HepG2 (cell line): ENCODE measurements around the gene HOXA10. TPM values are rescaled to one million over a fixed set of nuclear protein-coding genes. Genes with fewer than 3 reads are reported as not detected.

ENCODE experiments used
- ATAC-seq: fragments of 200-7000 bp; cut with Tn5 transposase; 3 replicates; pipeline ENCODE4 v1.9.1; 2020; ENCODE audit warnings: mild to moderate bottlenecking, moderate library complexity
- BruUV-seq: library from RNA; stranded (reverse); fragments of 400-500 nt; replicated peaks from 2 replicates; lab custom pipeline; 2021; lab: Mats Ljungman, UMichigan
- CTCF ChIA-PET: fragments of 300-600 bp; formaldehyde crosslinking; extraction: SDS; loops from one replicate; lab custom pipeline; 2021; ENCODE audit warnings: low total read pairs, inconsistent platforms, low intra/inter-chr PET ratio; lab: Yijun Ruan, JAX
- POLR2A ChIA-PET: fragments of 350-600 bp; sonication (Branson Sonifier 250); formaldehyde crosslinking; loops from one replicate; lab custom pipeline; 2020; ENCODE audit warnings: antibody characterized with exemption, inconsistent platforms; lab: Yijun Ruan, JAX
- DNase-seq: peaks from one replicate; pipeline ENCODE4 v3.0.0-alpha.2; 2015; ENCODE audit warnings: low spot score
- FAIRE-seq: peaks from 3 replicates; lab custom pipeline; 2011; peaks lifted over from hg19 to GRCh38; lab: Jason Lieb, UNC
- H2AFZ ChIP-seq: one replicate; pipeline ENCODE4 v1.6.1; 2011; ENCODE audit warnings: low read length, inconsistent platforms
- H3K27ac ChIP-seq: fragments of 300-600 bp; 3 replicates; pipeline ENCODE4 v1.8.0; 2011; ENCODE audit warnings: mixed run types, mild to moderate bottlenecking, mixed read lengths, low read length, inconsistent platforms; ENCODE audit not compliant: insufficient read depth; ENCODE audit errors: extremely low read length
- H3K27me3 ChIP-seq, 2 experiments: fragments of 200-600 bp in 1 of 2; 2 replicates in 1 of 2; 3 replicates in 1 of 2; pipeline versions ENCODE4 v1.6.0 to v1.8.0; 2011; ENCODE audit warnings: low read length in 2 of 2, mild to moderate bottlenecking in 2 of 2, moderate library complexity in 2 of 2, inconsistent platforms in 1 of 2; ENCODE audit not compliant: insufficient read depth in 2 of 2, control insufficient read depth in 1 of 2
- H3K36me3 ChIP-seq, 2 experiments: fragments of 200-600 bp in 1 of 2; replicated peaks in 1 of 2; 2 replicates in 1 of 2; 3 replicates in 1 of 2; pipeline versions ENCODE4 v1.5.1 to v1.8.0; 2011; ENCODE audit warnings: low read length in 2 of 2, inconsistent platforms in 1 of 2; ENCODE audit not compliant: insufficient read depth in 2 of 2, control insufficient read depth in 1 of 2
- H3K4me1 ChIP-seq: 2 replicates; pipeline ENCODE4 v1.5.1; 2012; ENCODE audit warnings: low read length, inconsistent platforms; ENCODE audit not compliant: insufficient read depth
- H3K4me2 ChIP-seq: 2 replicates; pipeline ENCODE4 v1.6.0; 2011; ENCODE audit warnings: low read depth, low read length, inconsistent platforms
- H3K4me3 ChIP-seq, 3 experiments: fragments of 200-600 bp in 1 of 3; sonication (generic), shearing (Covaris generic) in 1 of 3; replicated peaks in 1 of 3; 2 replicates each; pipeline ENCODE4 v1.5.1; 2011 to 2016; ENCODE audit warnings: low read length in 3 of 3, inconsistent platforms in 2 of 3, low read depth in 2 of 3, mild to moderate bottlenecking in 2 of 3, control low read depth in 1 of 3, mixed read lengths in 1 of 3; ENCODE audit not compliant: insufficient read depth in 1 of 3
- H3K79me2 ChIP-seq: one replicate; pipeline ENCODE4 v1.6.1; 2011; ENCODE audit warnings: low read length, inconsistent platforms; ENCODE audit not compliant: insufficient read depth
- H3K9ac ChIP-seq: 2 replicates; pipeline ENCODE4 v1.6.0; 2011; ENCODE audit warnings: mild to moderate bottlenecking, low read depth, low read length, inconsistent platforms; ENCODE audit not compliant: insufficient read depth
- H3K9me3 ChIP-seq: 2 replicates; pipeline ENCODE4 v1.5.1; 2012; ENCODE audit warnings: mild to moderate bottlenecking, low read length
- H4K20me1 ChIP-seq: 2 replicates; pipeline ENCODE4 v1.6.0; 2011; ENCODE audit warnings: inconsistent platforms, mild to moderate bottlenecking, low read length, moderate library complexity; ENCODE audit not compliant: insufficient read depth
- FOXK2 ChIP-seq: fragments of 450-650 bp; IDR thresholded peaks from 2 replicates; pipeline ENCODE4 v1.6.1; 2016
- HDAC1 ChIP-seq: sonication (generic); formaldehyde crosslinking; IDR thresholded peaks from 2 replicates; pipeline ENCODE4 v1.5.1; 2020; ENCODE audit warnings: mild to moderate bottlenecking, missing genetic modification reagents
- HNF1B ChIP-seq: sonication (generic); formaldehyde crosslinking; IDR thresholded peaks from 2 replicates; pipeline ENCODE4 v1.5.1; 2020; ENCODE audit warnings: mild to moderate bottlenecking, moderate library complexity, missing genetic modification reagents
- HNRNPLL ChIP-seq: fragments of 200-400 bp; formaldehyde crosslinking; IDR thresholded peaks from 2 replicates; pipeline ENCODE4 v1.6.1; 2017; ENCODE audit warnings: mild to moderate bottlenecking, low read depth, low read length; ENCODE audit not compliant: poor library complexity, severe bottlenecking
- KDM3A ChIP-seq: IDR thresholded peaks from 2 replicates; pipeline ENCODE4 v1.6.1; 2018; ENCODE audit warnings: low read depth, missing compliant biosample characterization
- KDM6A ChIP-seq: IDR thresholded peaks from 2 replicates; pipeline ENCODE4 v1.6.1; 2016; ENCODE audit warnings: low read depth
- NFE2 ChIP-seq: sonication (generic); formaldehyde crosslinking; IDR thresholded peaks from 2 replicates; pipeline ENCODE4 v1.4.0; 2020; ENCODE audit warnings: missing genetic modification reagents
- SMAD3 ChIP-seq: sonication (generic); formaldehyde crosslinking; IDR thresholded peaks from 2 replicates; pipeline ENCODE4 v1.4.0; 2020; ENCODE audit warnings: missing genetic modification reagents
- SNAPC5 ChIP-seq: sonication (generic); formaldehyde crosslinking; IDR thresholded peaks from 2 replicates; pipeline ENCODE4 v1.8.1; 2023; ENCODE audit warnings: mild to moderate bottlenecking, missing genetic modification reagents, borderline replicate concordance
- ZBTB4 ChIP-seq: sonication (generic); formaldehyde crosslinking; IDR thresholded peaks from 2 replicates; pipeline ENCODE4 v1.4.0; 2020; ENCODE audit warnings: missing genetic modification reagents, mild to moderate bottlenecking, borderline replicate concordance
- ZNF792 ChIP-seq: IDR thresholded peaks from 2 replicates; pipeline ENCODE4 v1.6.1; 2016
- ZSCAN21 ChIP-seq: sonication (generic); formaldehyde crosslinking; IDR thresholded peaks from 2 replicates; pipeline ENCODE4 v1.8.0; 2022; ENCODE audit warnings: mild to moderate bottlenecking, missing genetic modification reagents, moderate library complexity, borderline replicate concordance
- ZSCAN9 ChIP-seq: IDR thresholded peaks from 2 replicates; pipeline ENCODE4 v1.6.1; 2016; ENCODE audit warnings: borderline replicate concordance
- WGBS: methylation state at CpG from one replicate; pipeline ENCODE4 v1.1.6; 2017; ENCODE audit warnings: low lambda C conversion rate; 5-methylcytosine and 5-hydroxymethylcytosine counted together
- in situ Hi-C: cut with HindIII; loops from 2 replicates; pipeline ENCODE4 v1.10.0; 2017; ENCODE audit warnings: low pct_unique_long_range_greater_than_20kb; ENCODE audit not compliant: extremely low pct_ligation_motif_present
- intact Hi-C: fragments of 100-400 bp; cut with micrococcal nuclease; formaldehyde crosslinking; loops from one replicate; pipeline ENCODE4 v1.10.0; 2022; ENCODE audit not compliant: unreplicated experiment
- polyA plus RNA-seq, 8 experiments: library from polyadenylated mRNA; depleted of rRNA in 3 of 8; stranded (reverse) in 7 of 8; unstranded in 1 of 8; fragments of >200 nt; fragmentation: Illumina TruSeq in 4 of 8; extraction: Trizol in 4 of 8; gene quantifications; 2 replicates each; pipeline versions ENCODE4 v1.2.1 to v1.2.3, GENCODE V29; 2011 to 2016; ENCODE audit warnings: low read depth in 4 of 8, missing spikeins in 1 of 8, mixed read lengths in 1 of 8; ENCODE audit not compliant: insufficient read depth in 1 of 8
- total RNA-seq, 5 experiments: library from RNA; depleted of rRNA; stranded (reverse); fragments of >200 nt; fragmentation: Illumina TruSeq; extraction: Trizol; gene quantifications; 2 replicates each; pipeline ENCODE4 v1.2.3, GENCODE V29; 2016; ENCODE audit warnings: low read depth in 1 of 5
- TF ChIP-seq, protein P1 (sequence below): sonication (generic); formaldehyde crosslinking; IDR thresholded peaks from 2 replicates; pipeline ENCODE4 v1.5.1; 2020; ENCODE audit warnings: mild to moderate bottlenecking, missing genetic modification reagents, moderate library complexity

HOXA10 gene
- total and polyA plus RNA-seq, 2 of the 13 experiments (the other 11 are each of a cell fraction or from before 2014, with no cell fraction given): not detected

DNA sequence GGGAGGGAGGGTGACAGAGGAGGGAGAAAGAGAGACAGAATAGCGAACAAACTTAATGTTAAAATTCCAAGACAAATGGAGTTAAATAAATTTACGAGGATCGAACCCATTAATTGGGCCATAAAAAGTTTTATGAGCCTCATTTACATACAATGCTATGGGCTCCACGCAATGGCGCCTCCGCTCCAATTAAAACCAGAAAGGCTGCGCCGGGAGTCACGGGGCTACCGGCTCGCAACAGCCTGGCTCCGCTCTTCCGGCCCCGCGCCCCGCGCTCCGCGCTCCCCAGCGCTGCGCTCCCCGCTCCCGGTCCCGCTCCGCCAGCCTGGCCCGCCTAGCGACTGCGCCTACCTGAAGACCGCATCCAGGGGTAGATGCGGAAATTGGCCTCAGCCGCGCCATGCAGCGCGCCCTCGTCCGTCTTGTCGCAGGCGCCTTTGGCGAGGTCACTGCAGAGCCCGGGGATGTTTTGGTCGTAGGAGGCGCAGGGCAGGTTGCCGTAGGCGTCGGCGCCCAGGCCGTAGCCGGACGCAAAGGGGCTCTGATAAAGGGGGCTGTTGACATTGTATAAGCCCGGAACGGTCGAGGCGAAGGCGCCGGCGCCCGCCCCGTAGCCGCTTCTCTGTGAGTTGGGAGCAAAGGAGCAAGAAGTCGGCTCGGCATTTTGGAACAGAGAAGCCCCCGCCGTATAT, 18.2 kb downstream of the HOXA10 start:
- FAIRE-seq: no peak
- intact Hi-C loops (no loop called here), in situ Hi-C loops (loop anchor here (5.0 to 25.0 kb wide), 2 partner anchors 789 to 1069 kb away; no protein-coding TSS in a partner anchor)
- Histone ChIP-seq H3K9me3 (no peaks in the 10 kb centered on the region), H3K4me1 (peaks cover 33% of the 10 kb centered on the region), H3K27me3 (peaks cover 6 to 61% of the 10 kb centered on the region in 2 experiments), H2AFZ (no peak overlapping the region), H3K4me3 (peak overlapping the region; percentile 40 to 48 (median 42); a peak in 5 of 6 replicates), H3K36me3 (no peaks in the 10 kb centered on the region), H3K9ac (no peak overlapping the region), H3K27ac (no peak overlapping the region), H4K20me1 (no peaks in the 10 kb centered on the region), H3K79me2 (no peaks in the 10 kb centered on the region), H3K4me2 (peak overlapping the region; percentile 60)
- ATAC-seq: no peak
- DNase-seq: no peak
- no TSS peak for BruUV-seq
- CTCF ChIA-PET: no interaction called here
- POLR2A ChIA-PET: no interaction called here
- 74% methylated on average over 55 of the region's 63 CpGs for WGBS
- TF ChIP-seq NFE2 (CRISPR knock-in tag) (no peak), ZBTB4 (CRISPR knock-in tag) (no peak), ZSCAN21 (CRISPR knock-in tag) (no peak), HDAC1 (CRISPR knock-in tag) (no peak), SMAD3 (CRISPR knock-in tag) (no peak), ZSCAN9 (CRISPR knock-in tag) (no peak), FOXK2 (no peak), KDM6A (CRISPR knock-in tag) (no peak), ZNF792 (CRISPR knock-in tag) (no peak), KDM3A (no peak), SNAPC5 (no peak), HNRNPLL (peak; percentile 13), HNF1B (CRISPR knock-in tag) (no peak)
- TF ChIP-seq, protein P1, sequence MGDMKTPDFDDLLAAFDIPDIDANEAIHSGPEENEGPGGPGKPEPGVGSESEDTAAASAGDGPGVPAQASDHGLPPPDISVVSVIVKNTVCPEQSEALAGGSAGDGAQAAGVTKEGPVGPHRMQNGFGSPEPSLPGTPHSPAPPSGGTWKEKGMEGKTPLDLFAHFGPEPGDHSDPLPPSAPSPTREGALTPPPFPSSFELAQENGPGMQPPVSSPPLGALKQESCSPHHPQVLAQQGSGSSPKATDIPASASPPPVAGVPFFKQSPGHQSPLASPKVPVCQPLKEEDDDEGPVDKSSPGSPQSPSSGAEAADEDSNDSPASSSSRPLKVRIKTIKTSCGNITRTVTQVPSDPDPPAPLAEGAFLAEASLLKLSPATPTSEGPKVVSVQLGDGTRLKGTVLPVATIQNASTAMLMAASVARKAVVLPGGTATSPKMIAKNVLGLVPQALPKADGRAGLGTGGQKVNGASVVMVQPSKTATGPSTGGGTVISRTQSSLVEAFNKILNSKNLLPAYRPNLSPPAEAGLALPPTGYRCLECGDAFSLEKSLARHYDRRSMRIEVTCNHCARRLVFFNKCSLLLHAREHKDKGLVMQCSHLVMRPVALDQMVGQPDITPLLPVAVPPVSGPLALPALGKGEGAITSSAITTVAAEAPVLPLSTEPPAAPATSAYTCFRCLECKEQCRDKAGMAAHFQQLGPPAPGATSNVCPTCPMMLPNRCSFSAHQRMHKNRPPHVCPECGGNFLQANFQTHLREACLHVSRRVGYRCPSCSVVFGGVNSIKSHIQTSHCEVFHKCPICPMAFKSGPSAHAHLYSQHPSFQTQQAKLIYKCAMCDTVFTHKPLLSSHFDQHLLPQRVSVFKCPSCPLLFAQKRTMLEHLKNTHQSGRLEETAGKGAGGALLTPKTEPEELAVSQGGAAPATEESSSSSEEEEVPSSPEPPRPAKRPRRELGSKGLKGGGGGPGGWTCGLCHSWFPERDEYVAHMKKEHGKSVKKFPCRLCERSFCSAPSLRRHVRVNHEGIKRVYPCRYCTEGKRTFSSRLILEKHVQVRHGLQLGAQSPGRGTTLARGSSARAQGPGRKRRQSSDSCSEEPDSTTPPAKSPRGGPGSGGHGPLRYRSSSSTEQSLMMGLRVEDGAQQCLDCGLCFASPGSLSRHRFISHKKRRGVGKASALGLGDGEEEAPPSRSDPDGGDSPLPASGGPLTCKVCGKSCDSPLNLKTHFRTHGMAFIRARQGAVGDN (CRISPR knock-in tag): peak; percentile 45
